Liver (tissue), 9 donors: ENCODE measurements around the gene THBS3. TPM values are rescaled to one million over a fixed set of nuclear protein-coding genes. Genes with fewer than 3 reads are reported as not detected.

Experiments
- DNase-seq: peaks from one replicate; pipeline ENCODE4 v3.0.0-alpha.2; 2017; ENCODE audit warnings: low spot score
- H3K27ac ChIP-seq, 2 donors: one replicate each; pipeline ENCODE4 v1.7.0; 2013; ENCODE audit warnings: inconsistent platforms in 2 of 2, low read length in 2 of 2, control low read depth in 1 of 2, low read depth in 1 of 2, mild to moderate bottlenecking in 1 of 2
- H3K27me3 ChIP-seq, 4 donors: one replicate each; pipeline versions ENCODE4 v1.6.1 to v1.7.0; 2013; ENCODE audit warnings: low read length in 3 of 4, inconsistent platforms in 1 of 4, mild to moderate bottlenecking in 1 of 4, moderate library complexity in 1 of 4; ENCODE audit not compliant: control insufficient read depth in 4 of 4, insufficient read depth in 4 of 4
- H3K36me3 ChIP-seq, 4 donors: one replicate each; pipeline versions ENCODE4 v1.6.1 to v1.7.0; 2013; ENCODE audit warnings: low read length in 3 of 4, mild to moderate bottlenecking in 3 of 4, low read depth in 1 of 4, moderate library complexity in 1 of 4; ENCODE audit not compliant: control insufficient read depth in 4 of 4, insufficient read depth in 3 of 4
- H3K4me1 ChIP-seq, 4 donors: one replicate each; pipeline versions ENCODE4 v1.6.1 to v1.7.0; 2013; ENCODE audit warnings: low read length in 3 of 4, mild to moderate bottlenecking in 3 of 4, moderate library complexity in 1 of 4; ENCODE audit not compliant: control insufficient read depth in 4 of 4, insufficient read depth in 4 of 4
- H3K4me3 ChIP-seq, 3 donors: one replicate each; pipeline versions ENCODE4 v1.6.1 to v1.7.0; 2013; ENCODE audit warnings: low read length in 3 of 3, control low read depth in 1 of 3, low read depth in 1 of 3, mild to moderate bottlenecking in 1 of 3
- H3K9ac ChIP-seq, 2 donors: one replicate each; pipeline ENCODE4 v1.7.0; 2013; ENCODE audit warnings: low read length in 2 of 2, mild to moderate bottlenecking in 2 of 2, moderate library complexity in 2 of 2, control low read depth in 1 of 2, low read depth in 1 of 2
- H3K9me3 ChIP-seq, 4 donors: one replicate each; pipeline versions ENCODE4 v1.6.1 to v1.7.0; 2013; ENCODE audit warnings: low read length in 3 of 4; ENCODE audit not compliant: control insufficient read depth in 4 of 4
- GABPA ChIP-seq, 2 donors: IDR thresholded peaks in 1 of 2; conservative IDR thresholded peaks in 1 of 2; 2 replicates each; pipeline ENCODE4 v1.6.1; 2016; ENCODE audit warnings: antibody characterized with exemption in 2 of 2, mild to moderate bottlenecking in 1 of 2, moderate library complexity in 1 of 2
- HNF4G ChIP-seq: IDR thresholded peaks from 2 replicates; pipeline ENCODE4 v1.6.1; 2016; ENCODE audit warnings: antibody characterized with exemption
- JUND ChIP-seq, 2 donors: IDR thresholded peaks; 2 replicates each; pipeline ENCODE4 v1.6.1; 2016; ENCODE audit warnings: antibody characterized with exemption in 2 of 2
- NR2F2 ChIP-seq: IDR thresholded peaks from 2 replicates; pipeline ENCODE4 v1.6.1; 2016; ENCODE audit warnings: antibody characterized with exemption
- RAD21 ChIP-seq, 2 donors: IDR thresholded peaks; 2 replicates each; pipeline ENCODE4 v1.6.1; 2016; ENCODE audit warnings: antibody characterized with exemption in 2 of 2, mild to moderate bottlenecking in 2 of 2
- SP1 ChIP-seq: IDR thresholded peaks from 2 replicates; pipeline ENCODE4 v1.6.1; 2018; ENCODE audit warnings: antibody characterized with exemption, mild to moderate bottlenecking
- YY1 ChIP-seq: IDR thresholded peaks from 2 replicates; pipeline ENCODE4 v1.6.1; 2016; ENCODE audit warnings: antibody characterized with exemption, mild to moderate bottlenecking
- WGBS: extraction: QIAGEN DNeasy Blood & Tissue Kit; methylation state at CpG from one replicate; pipeline ENCODE4 v1.1.7; 2013; 5-methylcytosine and 5-hydroxymethylcytosine counted together
- polyA plus RNA-seq, 2 donors: library from polyadenylated mRNA; stranded (reverse) in 1 of 2; unstranded in 1 of 2; fragments of 200-250 nt in 1 of 2; fragments of >200 nt in 1 of 2; fragmentation: Nextera tagmentation in 1 of 2; extraction: Ambion mirVana in 1 of 2; gene quantifications; one replicate each; pipeline versions ENCODE4 v1.2.1 to v1.2.3, GENCODE V29; 2013 to 2015
- total RNA-seq, 2 donors: library from RNA; depleted of rRNA; stranded (reverse); fragments of >200 nt; gene quantifications; one replicate each; pipeline ENCODE4 v1.2.3, GENCODE V29; 2014
- TF ChIP-seq, protein P1 (sequence below): IDR thresholded peaks from 2 replicates; pipeline ENCODE4 v1.6.1; 2016; ENCODE audit warnings: antibody characterized with exemption, mild to moderate bottlenecking
- donor health status: healthy.
- donor health status: healthy.
- donor health status: healthy.
- donor health status: healthy.
- donor health status: healthy.

Gene THBS3
- total and polyA plus RNA-seq, 4 donors, result 3.1 to 6.9 (median 4.2) TPM

DNA sequence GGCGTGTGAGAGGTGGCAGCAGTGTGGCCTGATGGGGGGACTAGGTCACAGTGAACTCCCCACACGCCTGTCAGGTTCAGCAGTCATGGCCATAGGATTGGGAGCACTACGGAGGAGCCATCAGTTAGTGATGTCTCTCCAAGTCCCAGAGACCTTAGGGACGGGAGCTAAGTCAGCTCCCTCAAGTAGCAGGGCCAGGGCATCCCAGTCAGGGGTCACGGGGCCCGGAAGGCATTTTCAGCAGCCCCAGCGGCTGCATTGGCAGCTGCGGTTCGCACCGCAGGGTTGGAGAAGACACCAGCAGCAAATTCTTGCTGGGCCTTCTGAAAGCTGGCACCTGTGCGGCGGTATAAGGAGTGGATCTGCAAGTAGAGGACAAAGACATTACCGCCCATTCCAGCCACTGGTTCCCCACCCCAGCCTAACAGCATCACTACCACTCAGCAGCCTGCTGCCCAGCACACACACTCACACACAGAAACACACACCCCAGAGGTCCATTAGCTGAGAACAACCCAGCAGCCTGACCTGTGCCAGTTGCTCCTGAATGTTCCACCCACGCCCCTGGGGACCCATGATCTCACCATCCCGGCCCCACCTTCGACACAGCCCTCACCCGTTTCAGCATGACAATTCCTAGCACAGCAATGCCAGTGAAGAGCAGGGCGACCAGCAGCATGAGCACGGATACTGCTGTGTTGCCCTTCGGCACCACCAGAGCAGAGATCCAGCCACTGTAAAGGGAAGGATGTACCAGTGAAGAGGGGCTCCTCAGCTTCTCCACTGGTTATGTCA is 48.6 kb upstream of the THBS3 start:
- WGBS, result 86% methylated on average over 20 of the region's 20 CpGs
- H3K4me1 ChIP-seq, result peaks cover 2 to 35% (median 24%) of the 10 kb centered on the region in 4 donors
- H3K9me3 ChIP-seq, result no peaks in the 10 kb centered on the region
- H3K36me3 ChIP-seq, result peaks cover 0 to 13% (median 5%) of the 10 kb centered on the region in 4 donors
- no peak overlapping the region for H3K9ac ChIP-seq
- no peak for DNase-seq
- peak overlapping the region; percentile 82 for H3K27ac ChIP-seq
- H3K27me3 ChIP-seq, result no peaks in the 10 kb centered on the region
- TF ChIP-seq HNF4G, result no peak
- peak; percentile 6 for TF ChIP-seq NR2F2
- peak overlapping the region in 2 of 3 donors; percentile 65 to 84 for H3K4me3 ChIP-seq

- peak within 1 kb of the TSS in 1 of 2 donors; percentile 36 for H3K9ac ChIP-seq
- H3K4me1 ChIP-seq, result peaks cover 2 to 34% (median 23%) of the 10 kb centered on the region in 4 donors
- H3K4me3 ChIP-seq, result peak within 1 kb of the TSS; percentile 64 to 84 (median 65)
- no peaks in the 10 kb centered on the region for H3K9me3 ChIP-seq
- WGBS, result 3% methylated on average over 54 of the region's 54 CpGs
- peaks cover 0 to 13% (median 5%) of the 10 kb centered on the region in 4 donors for H3K36me3 ChIP-seq
- peak within 1 kb of the TSS; percentile 82 for H3K27ac ChIP-seq
- no peaks in the 10 kb centered on the region for H3K27me3 ChIP-seq
- peak; percentile 87 for DNase-seq
- TF ChIP-seq JUND (IDR thresholded peaks at IDR 0.05) (no peak), GABPA (IDR thresholded peaks at IDR 0.05 in 1 of 2, conservative IDR thresholded peaks at IDR 0.05 in 1 of 2) (peak in 1 of 2 donors; percentile 58), SP1 (no peak), NR2F2 (peak; percentile 40), YY1 (peak; percentile 92), RAD21 (IDR thresholded peaks at IDR 0.05) (no peak)
- TF ChIP-seq, protein P1, sequence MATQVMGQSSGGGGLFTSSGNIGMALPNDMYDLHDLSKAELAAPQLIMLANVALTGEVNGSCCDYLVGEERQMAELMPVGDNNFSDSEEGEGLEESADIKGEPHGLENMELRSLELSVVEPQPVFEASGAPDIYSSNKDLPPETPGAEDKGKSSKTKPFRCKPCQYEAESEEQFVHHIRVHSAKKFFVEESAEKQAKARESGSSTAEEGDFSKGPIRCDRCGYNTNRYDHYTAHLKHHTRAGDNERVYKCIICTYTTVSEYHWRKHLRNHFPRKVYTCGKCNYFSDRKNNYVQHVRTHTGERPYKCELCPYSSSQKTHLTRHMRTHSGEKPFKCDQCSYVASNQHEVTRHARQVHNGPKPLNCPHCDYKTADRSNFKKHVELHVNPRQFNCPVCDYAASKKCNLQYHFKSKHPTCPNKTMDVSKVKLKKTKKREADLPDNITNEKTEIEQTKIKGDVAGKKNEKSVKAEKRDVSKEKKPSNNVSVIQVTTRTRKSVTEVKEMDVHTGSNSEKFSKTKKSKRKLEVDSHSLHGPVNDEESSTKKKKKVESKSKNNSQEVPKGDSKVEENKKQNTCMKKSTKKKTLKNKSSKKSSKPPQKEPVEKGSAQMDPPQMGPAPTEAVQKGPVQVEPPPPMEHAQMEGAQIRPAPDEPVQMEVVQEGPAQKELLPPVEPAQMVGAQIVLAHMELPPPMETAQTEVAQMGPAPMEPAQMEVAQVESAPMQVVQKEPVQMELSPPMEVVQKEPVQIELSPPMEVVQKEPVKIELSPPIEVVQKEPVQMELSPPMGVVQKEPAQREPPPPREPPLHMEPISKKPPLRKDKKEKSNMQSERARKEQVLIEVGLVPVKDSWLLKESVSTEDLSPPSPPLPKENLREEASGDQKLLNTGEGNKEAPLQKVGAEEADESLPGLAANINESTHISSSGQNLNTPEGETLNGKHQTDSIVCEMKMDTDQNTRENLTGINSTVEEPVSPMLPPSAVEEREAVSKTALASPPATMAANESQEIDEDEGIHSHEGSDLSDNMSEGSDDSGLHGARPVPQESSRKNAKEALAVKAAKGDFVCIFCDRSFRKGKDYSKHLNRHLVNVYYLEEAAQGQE, result peak; percentile 21
These were observed 47.7 kb upstream of the THBS3 start, which contains the start of gene ENTREP3 for GRCh38 chr1:155255243-155256007. TSS of gene ENTREP3 (minus strand) at chr1:155255483. CDS start at chr1:155254877, 606 bp downstream.

- Histone ChIP-seq H3K9me3 (no peaks in the 10 kb centered on the region), H3K27me3 (no peaks in the 10 kb centered on the region), H3K4me1 (peaks cover 2 to 36% (median 23%) of the 10 kb centered on the region in 4 donors), H3K4me3 (peak overlapping the region; percentile 64 to 84 (median 65)), H3K9ac (no peak overlapping the region), H3K27ac (peak overlapping the region; percentile 82), H3K36me3 (peaks cover 0 to 10% (median 2%) of the 10 kb centered on the region in 4 donors)
- WGBS, result 13% methylated on average over 35 of the region's 35 CpGs
- TF ChIP-seq NR2F2 (no peak), HNF4G (no peak)
- no peak for DNase-seq
These were observed 47.1 kb upstream of the THBS3 start for GRCh38 chr1:155254714-155255242.
